ENCODE results near the gene GIGYF1.
"Not testable (repeated sequence)": the region's sequence is repeated elsewhere in the genome, so short reads cannot be mapped to it uniquely, and the experiment has no call there.

Gene GIGYF1

DNA sequence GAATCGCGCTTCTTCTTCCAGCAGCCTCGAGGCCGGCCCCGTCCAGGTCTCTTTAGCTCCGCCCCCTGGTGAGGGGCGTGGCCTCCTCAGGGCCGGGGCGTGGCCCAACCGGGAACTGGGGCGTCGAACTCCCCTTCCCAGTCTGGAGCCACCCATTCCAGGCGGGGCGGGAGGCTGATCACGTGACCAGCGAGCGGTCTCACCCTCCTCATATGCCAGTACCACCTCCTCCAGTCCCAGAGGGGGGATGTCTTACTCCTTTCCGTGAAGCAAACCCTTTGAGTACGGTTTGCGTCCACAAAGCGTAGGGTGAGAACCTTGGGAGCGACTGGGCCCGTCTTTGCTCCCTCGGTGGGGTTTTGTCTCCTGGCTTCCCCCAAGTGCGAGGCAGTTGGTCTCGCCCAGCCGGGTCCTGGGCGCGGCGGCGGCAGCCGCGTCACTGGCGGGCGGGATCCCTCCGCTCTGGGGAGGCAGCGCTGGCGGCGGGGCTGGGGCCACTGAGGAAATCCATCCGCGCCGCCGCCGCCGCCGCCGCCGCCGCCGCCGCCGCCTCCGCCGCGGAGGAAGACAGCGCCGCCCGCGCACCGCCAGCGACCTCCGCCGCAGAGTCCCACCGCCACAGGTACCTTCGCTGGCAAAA is 20.6 kb downstream of the GIGYF1 start, which contains the start of gene GNB2:
Gene GNB2 (plus strand): TSS at position 439 of the 640 bp plus-strand sequence. CDS start 2,526 bp downstream, outside the sequence.
- DNase-seq (ENCODE audit: low read depth in 2 of 2), result peak; percentile 97 to 98

- DNase-seq (ENCODE audit: low read depth in 2 of 2), result no peak
Observed at GRCh38 chr7:100671353-100672327, 22.4 kb downstream of the GIGYF1 start.

DNA sequence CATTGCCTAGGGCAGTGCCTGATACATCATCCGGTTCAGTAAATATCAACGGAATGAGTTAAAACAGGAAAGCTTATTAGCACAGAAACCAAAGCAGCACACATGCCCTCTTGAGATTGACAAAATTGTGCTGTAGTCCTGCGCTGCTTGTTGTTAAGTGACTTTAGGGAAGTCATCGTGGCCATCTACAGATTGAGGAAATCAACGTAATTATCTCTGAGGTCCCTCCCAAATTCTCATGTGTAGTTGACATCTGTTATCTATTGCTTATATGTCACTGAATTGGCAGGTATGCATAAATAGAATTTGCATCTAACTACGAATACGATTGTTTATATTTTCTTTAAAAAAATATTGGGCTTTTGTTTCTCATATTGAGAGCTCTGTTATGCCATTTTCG is 24.0 kb downstream of the GIGYF1 start:
- no peak for DNase-seq (ENCODE audit: low read depth in 2 of 2)

DNA sequence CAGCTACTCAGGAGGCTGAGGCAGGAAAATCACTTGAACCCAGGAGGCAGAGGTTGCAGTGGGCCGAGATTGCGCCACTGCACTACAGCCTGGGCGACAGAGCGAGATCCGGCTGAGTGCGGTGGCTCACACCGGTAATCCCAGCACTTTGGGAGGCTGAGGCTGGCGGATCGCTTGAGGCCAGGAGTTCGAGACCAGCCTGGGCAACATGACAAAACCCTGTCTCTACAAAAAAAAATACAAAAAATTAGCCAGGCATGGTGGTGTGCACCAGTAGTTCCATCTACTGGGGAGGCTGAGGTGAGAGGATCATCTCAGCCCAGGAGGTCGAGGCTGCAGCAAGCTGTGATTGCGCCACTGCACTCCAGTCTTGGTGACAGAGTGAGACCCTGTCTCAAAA is 24.9 kb downstream of the GIGYF1 start:
- DNase-seq (ENCODE audit: low read depth in 2 of 2), result not testable (repeated sequence)

DNA sequence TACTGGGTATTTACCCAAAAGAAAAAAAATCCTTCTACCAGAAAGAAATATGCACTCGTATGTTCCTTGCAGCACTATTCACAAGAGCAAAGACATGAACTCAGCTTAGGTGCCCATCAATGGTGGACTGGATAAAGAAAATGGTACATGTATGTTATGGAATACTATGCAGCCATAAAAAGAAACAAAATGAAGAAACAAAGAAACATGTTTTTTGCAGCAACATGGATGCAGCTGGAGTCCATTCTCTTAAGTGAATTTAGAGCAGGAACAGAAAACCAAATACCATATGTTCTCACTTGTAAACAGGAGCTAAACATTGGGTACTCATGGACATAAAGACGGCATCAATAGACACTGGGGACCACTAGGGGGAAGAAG is 26.0 kb downstream of the GIGYF1 start:
- DNase-seq (ENCODE audit: low read depth in 2 of 2), result no peak

DNA sequence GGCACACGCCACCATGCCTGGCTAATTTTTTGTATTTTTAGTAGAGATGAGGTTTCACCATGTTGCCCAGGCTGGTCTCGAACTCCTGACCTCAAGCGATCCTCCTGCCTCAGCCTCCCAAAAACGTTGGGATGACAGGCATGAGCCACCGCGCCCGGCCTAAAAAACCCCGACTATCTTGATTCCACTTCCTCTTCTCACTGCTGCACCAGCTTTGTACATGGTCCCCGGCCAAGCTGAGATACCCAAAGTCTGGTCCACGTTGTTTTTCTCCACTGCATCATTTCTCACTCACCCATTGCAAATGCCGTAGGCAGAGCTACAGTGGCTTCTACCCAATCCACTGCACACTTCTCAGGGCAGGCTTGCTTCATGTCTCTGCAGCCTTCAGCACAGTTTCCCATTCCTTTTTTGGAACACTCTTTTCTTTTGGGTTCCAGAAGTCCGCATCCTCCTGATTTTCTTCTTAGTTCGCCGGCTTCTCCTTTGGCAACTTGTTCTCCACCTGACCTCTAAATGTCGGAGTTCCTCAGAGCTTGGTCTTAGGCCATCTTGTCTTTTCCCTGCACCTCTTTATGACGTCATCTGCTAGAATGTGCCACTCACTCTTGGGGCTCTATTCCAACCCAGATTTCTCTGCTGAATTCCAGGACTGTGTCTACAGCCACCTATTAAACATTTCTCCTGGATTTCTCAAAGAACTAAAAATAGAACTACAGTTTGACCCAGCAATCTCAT is 26.6 kb downstream of the GIGYF1 start:
- no peak for DNase-seq (ENCODE audit: low read depth in 2 of 2)

GRCh38 chr7:100665168-100665726 is 28.8 kb downstream of the GIGYF1 start:
- DNase-seq (ENCODE audit: low read depth in 2 of 2), result no peak

GRCh38 chr7:100662194-100662776 is 31.8 kb downstream of the GIGYF1 start:
- not testable (repeated sequence) for DNase-seq (ENCODE audit: low read depth in 2 of 2)

- DNase-seq (ENCODE audit: low read depth in 2 of 2), result peak; percentile 49 to 56
Observed at GRCh38 chr7:100655908-100656674, 38.0 kb downstream of the GIGYF1 start, which contains the start of gene ACTL6B. ACTL6B (minus strand) TSS chr7:100656448; CDS start chr7:100656354, 94 bp downstream.

- DNase-seq (ENCODE audit: low read depth in 2 of 2), result no peak
Observed at GRCh38 chr7:100654908-100655831, 38.9 kb downstream of the GIGYF1 start.

- DNase-seq (ENCODE audit: low read depth in 2 of 2), result no peak
Observed at GRCh38 chr7:100649826-100650565, 44.1 kb downstream of the GIGYF1 start.

GRCh38 chr7:100642534-100642907 is 51.5 kb downstream of the GIGYF1 start:
- DNase-seq (ENCODE audit: low read depth in 2 of 2), result peak in 1 of 2 donors; percentile 43

DNA sequence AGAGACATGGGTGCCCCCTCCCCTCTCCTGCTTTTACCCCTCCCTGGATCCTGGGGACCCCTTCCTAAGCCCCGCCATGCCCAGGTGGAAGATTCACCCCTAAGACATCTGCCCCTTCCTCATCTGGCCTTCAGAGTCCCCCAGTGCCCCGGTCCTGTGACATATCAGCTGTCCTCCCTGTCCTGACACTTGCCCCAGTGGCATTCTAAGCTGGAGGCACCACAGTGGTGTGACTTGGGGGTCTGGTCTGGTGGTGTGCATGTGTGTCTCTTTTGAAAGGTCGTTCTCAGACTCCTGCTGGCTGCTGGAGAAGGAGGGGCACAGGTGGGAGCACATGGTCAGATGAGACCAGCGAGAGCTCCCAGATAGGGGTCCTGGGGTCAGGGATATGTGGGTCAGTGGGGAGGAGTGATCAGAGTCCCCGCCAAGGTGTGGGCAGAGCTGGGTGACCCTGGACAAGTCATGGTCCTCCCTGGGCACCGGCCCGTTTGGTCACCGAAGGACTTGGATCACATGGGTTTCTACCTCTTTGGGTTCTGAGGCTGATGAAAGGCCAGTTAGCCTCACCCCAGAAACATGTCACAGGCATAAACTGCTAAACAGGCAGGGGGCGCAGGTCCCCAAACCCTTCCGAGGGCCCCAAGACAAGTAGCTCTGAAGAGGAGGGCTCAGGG is 52.1 kb downstream of the GIGYF1 start:
- DNase-seq (ENCODE audit: low read depth in 2 of 2), result no peak

- DNase-seq (ENCODE audit: low read depth in 2 of 2), result no peak
Observed at GRCh38 chr7:100641463-100641859, 52.6 kb downstream of the GIGYF1 start, which contains the start of gene TFR2. TFR2 (minus strand) TSS chr7:100641552; CDS start chr7:100641509, 43 bp downstream.

GRCh38 chr7:100640517-100641440 is 53.3 kb downstream of the GIGYF1 start:
- no peak for DNase-seq (ENCODE audit: low read depth in 2 of 2)

- DNase-seq (ENCODE audit: low read depth in 2 of 2), result no peak
Observed at GRCh38 chr7:100639995-100640516, 54.0 kb downstream of the GIGYF1 start.

Measured in stimulated activated CD8-positive, alpha-beta memory T cell treated with anti-CD3 and anti-CD28 coated beads, Interleukin-2, amount 100 ng/mL, for 48 hours (primary cell).